ENCODE measurements around the gene CLSTN2.

DNA sequence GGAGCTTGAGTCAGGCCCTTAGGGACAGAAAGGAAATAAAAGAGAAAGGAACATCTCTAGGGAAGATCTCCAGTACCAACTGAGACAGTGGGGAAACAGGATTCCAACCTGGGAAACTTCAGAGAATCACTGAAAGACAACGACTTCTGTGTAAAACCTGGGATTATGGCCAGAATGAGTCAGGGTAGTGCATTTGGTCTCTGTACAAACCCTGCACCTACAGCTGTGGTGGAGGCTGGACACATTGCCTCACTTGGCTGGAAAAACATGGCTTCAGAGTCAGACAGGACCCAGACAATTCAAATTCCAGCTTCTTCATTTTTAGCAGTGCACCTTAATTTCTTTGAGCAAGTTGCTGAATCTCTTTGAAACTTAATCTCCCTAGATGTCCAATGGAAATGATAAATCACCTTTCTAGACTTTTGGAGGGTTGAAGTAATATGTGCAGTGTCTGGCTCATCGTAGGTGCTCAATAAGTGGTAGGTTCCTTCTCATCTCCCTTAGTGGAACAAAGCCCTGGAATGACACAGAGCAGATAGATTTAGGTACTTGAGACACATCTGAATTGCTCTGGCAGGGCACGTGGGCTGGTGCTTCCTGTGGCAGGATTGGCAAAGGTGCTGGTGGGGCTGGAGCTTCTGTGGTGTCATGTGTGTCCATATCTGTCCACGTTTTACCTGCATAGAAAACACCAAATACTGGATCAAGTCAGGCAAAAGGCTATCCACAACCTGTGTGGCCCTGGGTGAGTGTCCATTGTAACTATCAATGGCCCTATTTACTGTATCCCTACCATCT, 6.1 kb upstream of the CLSTN2 start:
- TF ChIP-seq, protein P1, sequence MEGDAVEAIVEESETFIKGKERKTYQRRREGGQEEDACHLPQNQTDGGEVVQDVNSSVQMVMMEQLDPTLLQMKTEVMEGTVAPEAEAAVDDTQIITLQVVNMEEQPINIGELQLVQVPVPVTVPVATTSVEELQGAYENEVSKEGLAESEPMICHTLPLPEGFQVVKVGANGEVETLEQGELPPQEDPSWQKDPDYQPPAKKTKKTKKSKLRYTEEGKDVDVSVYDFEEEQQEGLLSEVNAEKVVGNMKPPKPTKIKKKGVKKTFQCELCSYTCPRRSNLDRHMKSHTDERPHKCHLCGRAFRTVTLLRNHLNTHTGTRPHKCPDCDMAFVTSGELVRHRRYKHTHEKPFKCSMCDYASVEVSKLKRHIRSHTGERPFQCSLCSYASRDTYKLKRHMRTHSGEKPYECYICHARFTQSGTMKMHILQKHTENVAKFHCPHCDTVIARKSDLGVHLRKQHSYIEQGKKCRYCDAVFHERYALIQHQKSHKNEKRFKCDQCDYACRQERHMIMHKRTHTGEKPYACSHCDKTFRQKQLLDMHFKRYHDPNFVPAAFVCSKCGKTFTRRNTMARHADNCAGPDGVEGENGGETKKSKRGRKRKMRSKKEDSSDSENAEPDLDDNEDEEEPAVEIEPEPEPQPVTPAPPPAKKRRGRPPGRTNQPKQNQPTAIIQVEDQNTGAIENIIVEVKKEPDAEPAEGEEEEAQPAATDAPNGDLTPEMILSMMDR (IDR thresholded peaks at IDR 0.05; ENCODE audit: control extremely low read depth in 1 of 3, insufficient read depth in 1 of 3, low read depth in 1 of 3, low read length in 3 of 3), result no peak
- no peak for TF ChIP-seq SP1 (IDR thresholded peaks at IDR 0.05; ENCODE audit: low read depth, low read length)
- no peak for TF ChIP-seq ZNF274 (IDR thresholded peaks at IDR 0.05; ENCODE audit: borderline replicate concordance, extremely low read depth, low read length)
- TF ChIP-seq POLR2AphosphoS5 (IDR thresholded peaks at IDR 0.05; ENCODE audit: low read depth, low read length), result no peak

Data from H1 (cell line).